Tibial nerve (tissue), 4 donors: ENCODE results near the gene CALD1. TPM values are rescaled to one million over a fixed set of nuclear protein-coding genes. Genes with fewer than 3 reads are reported as not detected.
A peak's percentile ranks its signal among the peaks of the same experiment; 100 is the strongest.

Experiments used
- DNase-seq, 2 donors: peaks; one replicate each; pipeline ENCODE4 v3.0.0-alpha.2; 2019; ENCODE audit warnings: low spot score in 2 of 2
- H3K27ac ChIP-seq, 4 donors: fragments of 200-600 bp; sonication (generic) in 3 of 4; one replicate each; pipeline ENCODE4 v1.5.1; 2017 to 2019; ENCODE audit warnings: mild to moderate bottlenecking in 1 of 4
- H3K27me3 ChIP-seq, 2 donors: fragments of 200-600 bp; sonication (generic) in 1 of 2; one replicate each; pipeline versions ENCODE4 v1.5.1 to v1.6.0; 2017 to 2019
- H3K36me3 ChIP-seq, 3 donors: fragments of 200-600 bp; sonication (generic); one replicate each; pipeline ENCODE4 v1.5.1; 2018 to 2019
- H3K4me1 ChIP-seq, 4 donors: fragments of 200-600 bp; sonication (generic) in 3 of 4; one replicate each; pipeline ENCODE4 v1.5.1; 2017 to 2019
- H3K4me3 ChIP-seq, 4 donors: fragments of 200-600 bp; sonication (generic) in 3 of 4; one replicate each; pipeline ENCODE4 v1.5.1; 2017 to 2019; ENCODE audit warnings: mild to moderate bottlenecking in 1 of 4, moderate library complexity in 1 of 4
- H3K9me3 ChIP-seq, 4 donors: fragments of 200-600 bp; sonication (generic) in 3 of 4; one replicate each; pipeline ENCODE4 v1.5.1; 2017 to 2019
- EP300 ChIP-seq, 2 donors: sonication (generic); formaldehyde crosslinking; IDR thresholded peaks; one replicate each; pipeline ENCODE4 v1.6.1; 2017; ENCODE audit warnings: antibody characterized with exemption in 2 of 2, mild to moderate bottlenecking in 1 of 2
- POLR2A ChIP-seq, 2 donors: fragments of 450-650 bp; IDR thresholded peaks; one replicate each; pipeline ENCODE4 v1.6.1; 2017; ENCODE audit warnings: antibody characterized with exemption in 2 of 2, mild to moderate bottlenecking in 2 of 2, moderate library complexity in 2 of 2
- WGBS, 2 donors: methylation state at CpG; one replicate each; pipeline ENCODE4 v1.1.5; 2018; 5-methylcytosine and 5-hydroxymethylcytosine counted together
- total RNA-seq, 4 donors: library from RNA; depleted of rRNA; stranded (reverse); fragments of >200 nt; gene quantifications; one replicate each; pipeline ENCODE4 v1.1.0, GENCODE V29; 2016
- TF ChIP-seq, protein P1 (sequence below), 5 experiments: fragments of 200-600 bp in 3 of 5; fragments of 450-650 bp in 2 of 5; sonication (generic) in 3 of 5; IDR thresholded peaks; one replicate each; pipeline ENCODE4 v1.5.1; 2016 to 2019; ENCODE audit warnings: antibody characterized with exemption in 5 of 5, mild to moderate bottlenecking in 3 of 5, moderate library complexity in 2 of 5

Gene CALD1
- total RNA-seq, 4 donors from 2014 or later: 320 to 870 (median 433) TPM

- no peak overlapping the region for H3K4me3 ChIP-seq
- WGBS, 2 donors: 55 to 65% methylated on average over 3 of the region's 3 CpGs
- peaks cover 0 to 11% (median 3%) of the 10 kb centered on the region in 4 donors for H3K4me1 ChIP-seq
- H3K9me3 ChIP-seq: no peaks in the 10 kb centered on the region
- no peaks in the 10 kb centered on the region for H3K27me3 ChIP-seq
- H3K36me3 ChIP-seq: no peaks in the 10 kb centered on the region
- no peak overlapping the region for H3K27ac ChIP-seq
- TF ChIP-seq, protein P1, sequence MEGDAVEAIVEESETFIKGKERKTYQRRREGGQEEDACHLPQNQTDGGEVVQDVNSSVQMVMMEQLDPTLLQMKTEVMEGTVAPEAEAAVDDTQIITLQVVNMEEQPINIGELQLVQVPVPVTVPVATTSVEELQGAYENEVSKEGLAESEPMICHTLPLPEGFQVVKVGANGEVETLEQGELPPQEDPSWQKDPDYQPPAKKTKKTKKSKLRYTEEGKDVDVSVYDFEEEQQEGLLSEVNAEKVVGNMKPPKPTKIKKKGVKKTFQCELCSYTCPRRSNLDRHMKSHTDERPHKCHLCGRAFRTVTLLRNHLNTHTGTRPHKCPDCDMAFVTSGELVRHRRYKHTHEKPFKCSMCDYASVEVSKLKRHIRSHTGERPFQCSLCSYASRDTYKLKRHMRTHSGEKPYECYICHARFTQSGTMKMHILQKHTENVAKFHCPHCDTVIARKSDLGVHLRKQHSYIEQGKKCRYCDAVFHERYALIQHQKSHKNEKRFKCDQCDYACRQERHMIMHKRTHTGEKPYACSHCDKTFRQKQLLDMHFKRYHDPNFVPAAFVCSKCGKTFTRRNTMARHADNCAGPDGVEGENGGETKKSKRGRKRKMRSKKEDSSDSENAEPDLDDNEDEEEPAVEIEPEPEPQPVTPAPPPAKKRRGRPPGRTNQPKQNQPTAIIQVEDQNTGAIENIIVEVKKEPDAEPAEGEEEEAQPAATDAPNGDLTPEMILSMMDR (IDR thresholded peaks at IDR 0.05): no peak
- TF ChIP-seq EP300 (IDR thresholded peaks at IDR 0.05) (no peak), POLR2A (IDR thresholded peaks at IDR 0.05) (no peak)
- no peak for DNase-seq
Measured at GRCh38 chr7:134772401-134772800, 7.0 kb upstream of the CALD1 start.

DNA sequence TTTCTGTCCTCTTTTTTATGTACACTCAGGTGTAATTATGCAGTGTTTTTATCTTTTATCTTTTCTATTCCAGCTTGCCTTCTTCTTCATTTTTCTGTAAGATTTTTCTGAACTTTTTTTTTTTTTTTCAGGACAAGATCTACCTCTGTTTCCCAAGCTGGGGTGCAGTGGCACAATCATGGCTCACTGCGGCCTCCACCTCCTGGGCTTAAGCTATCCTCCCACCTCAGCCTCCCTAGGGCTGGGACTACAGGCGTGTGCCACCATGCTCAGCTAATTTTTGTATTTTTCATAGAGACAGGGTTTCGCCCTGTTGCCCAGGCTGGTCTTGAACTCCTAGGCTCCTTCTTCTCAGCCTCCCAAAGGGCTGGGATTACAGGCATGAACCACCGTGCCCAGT is 6.3 kb upstream of the CALD1 start:
- no peak for TF ChIP-seq POLR2A (IDR thresholded peaks at IDR 0.05)
- TF ChIP-seq EP300 (IDR thresholded peaks at IDR 0.05): no peak
- TF ChIP-seq, protein P1 (IDR thresholded peaks at IDR 0.05): no peak
- DNase-seq: no peak
- Histone ChIP-seq H3K27me3 (no peaks in the 10 kb centered on the region), H3K4me1 (peaks cover 0 to 11% (median 0%) of the 10 kb centered on the region in 4 donors), H3K36me3 (no peaks in the 10 kb centered on the region), H3K9me3 (no peaks in the 10 kb centered on the region), H3K27ac (no peak overlapping the region), H3K4me3 (no peak overlapping the region)
- 79 to 86% methylated on average over 4 of the region's 4 CpGs for WGBS, 2 donors

DNA sequence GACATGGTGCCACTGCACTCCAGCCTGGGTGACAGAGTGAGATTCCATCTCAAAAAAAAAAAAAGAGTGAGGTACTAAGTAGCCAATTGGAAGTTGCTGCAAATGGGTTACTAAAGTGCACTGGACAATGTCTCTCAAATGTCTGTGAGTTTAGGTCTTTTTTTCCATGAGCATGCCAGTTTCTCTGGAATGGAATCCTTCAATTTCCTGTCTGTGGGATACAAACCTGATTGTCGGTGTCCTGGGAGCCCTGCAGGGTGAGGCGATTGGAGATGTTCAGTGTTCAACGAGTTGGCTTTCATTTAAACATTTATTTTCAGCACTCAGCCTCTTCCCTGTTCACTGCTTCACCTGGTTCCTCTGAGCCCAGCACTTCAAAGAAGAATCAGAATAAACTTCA is 5.3 kb upstream of the CALD1 start:
- TF ChIP-seq, protein P1 (IDR thresholded peaks at IDR 0.05): no peak
- TF ChIP-seq POLR2A (IDR thresholded peaks at IDR 0.05): no peak
- TF ChIP-seq EP300 (IDR thresholded peaks at IDR 0.05): no peak
- H3K4me3 ChIP-seq: no peak overlapping the region
- H3K27ac ChIP-seq: no peak overlapping the region
- H3K4me1 ChIP-seq: peaks cover 0 to 18% (median 2%) of the 10 kb centered on the region in 4 donors
- no peaks in the 10 kb centered on the region for H3K36me3 ChIP-seq
- 73 to 82% methylated on average over 3 of the region's 3 CpGs for WGBS, 2 donors
- no peak for DNase-seq
- no peaks in the 10 kb centered on the region for H3K27me3 ChIP-seq
- no peaks in the 10 kb centered on the region for H3K9me3 ChIP-seq

DNA sequence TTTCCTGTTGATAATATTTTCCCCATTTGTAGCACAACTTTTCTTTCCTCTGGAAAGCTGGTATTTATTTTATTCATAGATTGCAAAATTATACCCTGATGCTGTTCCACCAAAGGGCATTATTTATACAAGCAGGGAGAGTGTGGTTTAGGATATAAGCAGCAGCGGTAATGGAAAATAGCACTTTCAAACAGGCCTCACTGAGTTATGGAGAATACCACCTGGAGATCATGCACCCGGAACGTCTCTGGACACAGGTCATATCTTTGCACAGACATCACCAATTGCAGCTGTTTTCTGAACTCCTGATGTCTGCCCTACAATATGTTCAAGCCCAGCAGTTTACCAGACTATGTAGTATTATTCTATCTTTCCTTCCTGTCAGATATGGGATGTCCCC is 2.0 kb upstream of the CALD1 start:
- H3K4me1 ChIP-seq: peaks cover 0 to 18% (median 13%) of the 10 kb centered on the region in 4 donors
- H3K27me3 ChIP-seq: no peaks in the 10 kb centered on the region
- no peaks in the 10 kb centered on the region for H3K36me3 ChIP-seq
- H3K4me3 ChIP-seq: no peak overlapping the region
- peak overlapping the region in 1 of 4 donors; percentile 12 for H3K27ac ChIP-seq
- no peaks in the 10 kb centered on the region for H3K9me3 ChIP-seq
- 76 to 78% methylated on average over 3 of the region's 3 CpGs for WGBS, 2 donors
- peak in 1 of 2 donors; percentile 7 for DNase-seq
- TF ChIP-seq, protein P1 (IDR thresholded peaks at IDR 0.05): no peak
- no peak for TF ChIP-seq POLR2A (IDR thresholded peaks at IDR 0.05)
- no peak for TF ChIP-seq EP300 (IDR thresholded peaks at IDR 0.05)

DNA sequence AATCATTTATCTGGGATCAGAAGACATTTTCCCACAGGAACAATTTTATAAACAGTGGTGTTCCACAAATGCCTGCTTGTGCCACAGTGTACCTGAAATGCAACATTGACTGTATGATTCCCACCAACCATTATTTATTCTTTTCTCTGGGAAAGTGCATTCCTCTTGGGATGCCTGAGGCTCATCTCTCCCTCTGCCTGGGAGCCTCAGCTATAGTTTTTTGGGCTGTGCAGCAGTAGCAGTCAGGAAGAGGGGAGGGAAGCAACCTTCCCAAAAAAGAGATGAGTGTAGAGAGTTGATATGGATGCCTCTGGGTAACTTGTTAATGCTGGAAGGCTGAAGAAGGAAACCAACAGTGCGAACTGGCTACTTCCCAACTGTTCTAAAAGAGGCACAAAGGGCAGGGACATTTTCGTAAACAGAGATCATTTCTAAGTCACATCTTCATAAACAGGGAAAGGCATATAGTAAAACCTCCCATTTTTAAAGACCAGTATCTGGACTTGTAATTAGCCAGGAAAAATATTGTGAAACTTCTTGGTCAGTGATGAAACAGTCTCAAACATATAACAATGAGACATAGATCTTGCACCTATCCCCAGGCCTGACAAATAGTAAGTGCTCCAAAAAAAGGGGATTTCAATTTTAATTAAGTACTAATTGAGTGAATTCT is 1.4 kb upstream of the CALD1 start:
- H3K27ac ChIP-seq: peak overlapping the region; percentile 23 to 92 (median 59)
- no peaks in the 10 kb centered on the region for H3K9me3 ChIP-seq
- DNase-seq: peak in 1 of 2 donors; percentile 8
- no peaks in the 10 kb centered on the region for H3K27me3 ChIP-seq
- 63 to 75% methylated on average over 2 of the region's 2 CpGs for WGBS, 2 donors
- no peaks in the 10 kb centered on the region for H3K36me3 ChIP-seq
- TF ChIP-seq, protein P1 (IDR thresholded peaks at IDR 0.05): no peak
- TF ChIP-seq POLR2A (IDR thresholded peaks at IDR 0.05) (no peak), EP300 (IDR thresholded peaks at IDR 0.05) (no peak)
- H3K4me1 ChIP-seq: peaks cover 0 to 19% (median 15%) of the 10 kb centered on the region in 4 donors
- H3K4me3 ChIP-seq: no peak overlapping the region
